Measurements from ENCODE around the gene CDH20.

DNA sequence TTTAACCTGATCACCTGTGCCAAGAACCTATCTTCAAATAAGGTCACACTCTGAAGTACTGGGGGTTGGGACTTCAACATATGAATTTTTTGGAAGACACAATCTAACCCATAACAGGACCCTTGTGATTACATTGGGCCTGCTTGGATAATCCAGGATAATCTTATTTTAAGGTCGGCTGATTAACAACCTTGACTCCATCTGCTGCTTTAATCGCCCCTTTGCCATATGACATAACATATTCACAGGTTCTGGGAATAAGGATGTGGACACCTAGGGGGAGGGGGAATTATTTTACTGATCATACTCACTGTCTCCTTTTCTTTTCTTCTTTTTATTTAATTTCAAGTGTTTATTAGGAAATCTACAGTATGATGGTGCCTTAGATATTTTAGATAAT lies 34.8 kb downstream of the CDH20 start:
- TF ChIP-seq EZH2 (IDR thresholded peaks at IDR 0.05; ENCODE audit: low read length, missing control alignments) (no peak), CTCF (conservative IDR thresholded peaks at IDR 0.05 in 1 of 2, IDR thresholded peaks at IDR 0.05 in 1 of 2; ENCODE audit: low read depth in 1 of 2, low read length in 2 of 2) (no peak)

Measured in fibroblast of lung (primary cell).